ENCODE results near the gene LCORL.

Gene LCORL

DNA sequence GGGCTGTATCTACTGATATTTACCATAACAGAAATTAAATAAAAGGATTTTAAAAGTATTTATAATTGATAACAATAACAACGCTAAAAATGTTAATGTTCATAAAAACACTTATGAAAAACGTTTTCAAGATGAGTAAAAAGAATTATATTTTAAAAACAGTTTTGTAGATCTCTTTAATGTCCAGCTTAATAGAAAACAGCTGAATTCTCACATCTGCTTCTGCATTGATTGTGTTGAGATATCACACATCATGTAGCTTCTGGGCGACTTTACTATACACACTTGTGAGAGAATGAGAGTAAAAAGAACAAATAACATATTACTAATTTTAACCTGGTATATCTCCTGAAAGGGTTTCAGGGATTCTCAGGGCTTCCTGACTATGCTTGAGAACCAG is 127.1 kb downstream of the LCORL start:
- no peak overlapping the region for H3K4me3 ChIP-seq (ENCODE audit: low read depth, low read length)
- TF ChIP-seq, protein P1, sequence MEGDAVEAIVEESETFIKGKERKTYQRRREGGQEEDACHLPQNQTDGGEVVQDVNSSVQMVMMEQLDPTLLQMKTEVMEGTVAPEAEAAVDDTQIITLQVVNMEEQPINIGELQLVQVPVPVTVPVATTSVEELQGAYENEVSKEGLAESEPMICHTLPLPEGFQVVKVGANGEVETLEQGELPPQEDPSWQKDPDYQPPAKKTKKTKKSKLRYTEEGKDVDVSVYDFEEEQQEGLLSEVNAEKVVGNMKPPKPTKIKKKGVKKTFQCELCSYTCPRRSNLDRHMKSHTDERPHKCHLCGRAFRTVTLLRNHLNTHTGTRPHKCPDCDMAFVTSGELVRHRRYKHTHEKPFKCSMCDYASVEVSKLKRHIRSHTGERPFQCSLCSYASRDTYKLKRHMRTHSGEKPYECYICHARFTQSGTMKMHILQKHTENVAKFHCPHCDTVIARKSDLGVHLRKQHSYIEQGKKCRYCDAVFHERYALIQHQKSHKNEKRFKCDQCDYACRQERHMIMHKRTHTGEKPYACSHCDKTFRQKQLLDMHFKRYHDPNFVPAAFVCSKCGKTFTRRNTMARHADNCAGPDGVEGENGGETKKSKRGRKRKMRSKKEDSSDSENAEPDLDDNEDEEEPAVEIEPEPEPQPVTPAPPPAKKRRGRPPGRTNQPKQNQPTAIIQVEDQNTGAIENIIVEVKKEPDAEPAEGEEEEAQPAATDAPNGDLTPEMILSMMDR (IDR thresholded peaks at IDR 0.05; ENCODE audit: low read depth, low read length): no peak
- in situ Hi-C loops (cut with HindIII; ENCODE audit: low sequenced_read_pairs): no loop called here
- no peak for DNase-seq (ENCODE audit: low read depth, low spot score)

DNA sequence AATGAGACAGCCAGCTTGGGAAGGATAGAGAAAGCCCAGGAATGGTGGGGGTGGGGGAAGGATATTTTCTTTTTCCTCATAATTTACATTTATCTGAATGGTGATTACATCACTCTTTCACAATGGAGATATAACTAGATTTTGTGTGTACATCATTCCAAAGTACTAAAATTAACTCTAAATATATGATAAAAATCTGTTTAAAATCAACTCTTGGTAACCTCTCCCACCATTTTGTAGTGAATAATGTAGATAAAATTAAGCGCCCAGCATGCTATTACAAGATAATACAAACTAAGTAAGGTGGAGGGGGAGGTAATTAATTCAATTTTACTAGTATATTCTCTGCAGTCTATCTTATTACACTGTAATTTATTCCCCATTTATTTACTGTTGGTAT is 131.9 kb downstream of the LCORL start:
- in situ Hi-C loops (cut with HindIII; ENCODE audit: low sequenced_read_pairs): no loop called here
- TF ChIP-seq, protein P1 (IDR thresholded peaks at IDR 0.05; ENCODE audit: low read depth, low read length): no peak
- DNase-seq (ENCODE audit: low read depth, low spot score): no peak
- no peak overlapping the region for H3K4me3 ChIP-seq (ENCODE audit: low read depth, low read length)

DNA sequence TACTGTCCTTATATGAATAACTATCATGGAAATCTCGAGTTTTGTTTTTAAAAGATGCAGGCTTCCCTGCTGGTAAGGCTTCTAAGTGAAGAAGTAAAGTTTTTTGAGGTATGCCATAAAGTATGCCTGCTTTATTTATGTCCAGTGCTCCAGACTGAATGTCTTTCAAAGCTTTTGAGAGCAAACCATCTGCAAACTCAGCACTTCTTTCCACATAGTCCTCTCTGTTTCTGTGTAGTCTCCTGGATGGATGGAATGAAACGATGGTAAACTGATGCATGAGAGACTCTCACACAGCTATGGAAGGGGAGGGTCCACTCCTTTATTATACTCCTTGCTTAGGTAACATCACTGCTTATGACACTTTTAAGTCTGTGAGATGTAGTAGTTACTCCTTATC is 137.0 kb downstream of the LCORL start:
- TF ChIP-seq, protein P1 (IDR thresholded peaks at IDR 0.05; ENCODE audit: low read depth, low read length): no peak
- DNase-seq (ENCODE audit: low read depth, low spot score): no peak
- no peak overlapping the region for H3K4me3 ChIP-seq (ENCODE audit: low read depth, low read length)
- in situ Hi-C loops (cut with HindIII; ENCODE audit: low sequenced_read_pairs): no loop called here

DNA sequence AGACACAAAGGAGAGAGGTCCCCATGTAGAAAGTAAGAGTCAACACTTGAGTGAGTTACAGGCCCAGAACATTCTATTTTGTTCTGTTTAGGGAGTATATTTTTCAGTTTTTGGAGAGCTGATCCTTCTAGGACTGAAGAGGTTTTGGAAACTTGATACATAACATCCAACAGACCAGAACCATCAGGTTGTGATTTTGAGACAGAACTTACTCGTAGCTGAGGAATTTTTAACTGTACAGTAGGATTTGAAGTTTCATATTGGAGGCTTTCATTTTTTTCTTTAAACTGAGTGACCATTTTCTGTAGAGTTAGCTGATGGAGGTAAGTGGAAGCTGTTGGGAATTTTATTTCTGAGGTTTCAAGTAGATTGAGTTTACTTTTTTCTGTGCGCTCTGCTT is 137.5 kb downstream of the LCORL start:
- in situ Hi-C loops (cut with HindIII; ENCODE audit: low sequenced_read_pairs): no loop called here

DNA sequence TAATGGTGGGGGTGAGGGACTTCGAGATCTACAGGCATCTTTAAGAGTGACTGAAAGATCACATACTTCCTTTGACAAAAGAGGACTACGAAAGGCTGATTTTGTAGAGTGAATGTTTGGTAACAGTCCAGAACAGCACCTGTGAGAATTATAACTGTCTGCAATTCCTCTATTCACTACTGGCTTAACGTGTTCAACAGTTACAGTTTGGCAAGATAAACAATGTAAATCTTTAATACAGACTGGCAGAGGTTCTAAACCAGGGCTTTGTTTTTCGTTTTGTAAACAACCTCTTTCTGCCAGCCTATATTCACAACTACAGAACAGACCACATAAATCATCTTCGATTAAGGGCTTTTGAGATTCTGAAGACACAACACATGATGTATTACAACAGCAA is 143.9 kb downstream of the LCORL start:
- no peak overlapping the region for H3K4me3 ChIP-seq (ENCODE audit: low read depth, low read length)
- TF ChIP-seq, protein P1 (IDR thresholded peaks at IDR 0.05; ENCODE audit: low read depth, low read length): no peak
- in situ Hi-C loops (cut with HindIII; ENCODE audit: low sequenced_read_pairs): no loop called here
- DNase-seq (ENCODE audit: low read depth, low spot score): no peak

More for the DNA sequence above, 137.5 kb downstream of the LCORL start:
- DNase-seq (ENCODE audit: low read depth, low spot score): peak; percentile 6
- TF ChIP-seq, protein P1 (IDR thresholded peaks at IDR 0.05; ENCODE audit: low read depth, low read length): no peak
- H3K4me3 ChIP-seq (ENCODE audit: low read depth, low read length): no peak overlapping the region

DNA sequence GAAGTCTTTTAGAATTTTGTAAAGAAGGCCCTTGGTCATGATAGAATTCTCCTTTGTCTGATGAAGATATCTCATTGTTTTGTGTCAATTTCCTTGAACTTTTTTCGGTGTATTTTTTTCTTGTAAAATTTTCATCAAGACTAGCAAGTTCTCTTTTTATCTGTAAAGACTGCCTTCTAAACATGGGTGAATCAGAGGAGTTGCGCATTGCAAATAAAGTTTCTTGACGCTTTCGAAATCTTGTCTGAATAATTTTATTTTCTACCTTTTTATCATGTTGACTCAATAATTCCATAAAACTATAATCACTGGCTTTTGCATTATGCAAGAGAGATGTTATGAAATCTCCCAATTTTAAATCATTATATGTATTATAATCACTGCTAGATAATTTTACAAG is 144.6 kb downstream of the LCORL start:
- TF ChIP-seq, protein P1 (IDR thresholded peaks at IDR 0.05; ENCODE audit: low read depth, low read length): no peak
- no peak overlapping the region for H3K4me3 ChIP-seq (ENCODE audit: low read depth, low read length)
- DNase-seq (ENCODE audit: low read depth, low spot score): no peak
- in situ Hi-C loops (cut with HindIII; ENCODE audit: low sequenced_read_pairs): no loop called here

Measured in astrocyte of the spinal cord (primary cell).